DMS79 treated with DMSO at 0.1 percent for 48 hours (cell line): ENCODE results near the gene ASF1A.
"Not testable (repeated sequence)": the region's sequence is repeated elsewhere in the genome, so short reads cannot be mapped to it uniquely, and the experiment has no call there.

Source experiments
- DNase-seq: peaks from one replicate; lab custom pipeline; 2025; lab: John Stamatoyannopoulos, UW

ASF1A gene

DNA sequence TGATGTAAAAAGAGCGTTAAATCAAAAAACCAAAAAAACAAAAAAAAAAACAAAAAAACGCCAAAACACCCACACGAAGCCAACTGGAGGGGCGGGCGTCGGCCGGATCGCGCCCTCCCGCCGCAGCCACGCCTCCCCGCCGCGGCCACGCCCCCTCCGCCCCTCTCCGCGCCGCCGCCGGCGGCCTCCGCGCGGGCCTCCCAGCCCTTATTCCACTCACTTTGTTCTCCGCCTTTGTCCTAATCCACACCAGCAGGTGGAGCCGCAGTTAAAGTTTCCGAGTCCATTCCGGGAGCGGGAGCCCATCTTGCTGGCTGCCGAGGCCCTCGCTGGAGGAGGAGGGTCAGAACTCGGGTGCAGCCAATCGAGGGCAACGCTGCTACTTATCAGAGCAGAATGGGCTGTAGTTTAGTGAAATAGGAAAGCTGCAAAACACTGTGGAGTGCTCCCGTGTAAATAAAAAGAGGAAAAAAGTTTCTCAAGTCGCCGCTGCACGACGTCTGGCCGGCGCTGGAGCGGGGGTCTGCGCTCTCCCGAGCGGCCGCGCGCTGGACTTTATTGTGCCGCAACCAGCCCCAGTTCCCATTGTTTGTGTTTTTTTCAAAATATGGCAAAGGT lies at the start of gene ASF1A:
Gene ASF1A, plus strand, starts transcription at position 346 of the 618 bp plus-strand sequence. Its CDS starts 262 bp downstream, at position 608.
- peak; percentile 99 for DNase-seq

DNA sequence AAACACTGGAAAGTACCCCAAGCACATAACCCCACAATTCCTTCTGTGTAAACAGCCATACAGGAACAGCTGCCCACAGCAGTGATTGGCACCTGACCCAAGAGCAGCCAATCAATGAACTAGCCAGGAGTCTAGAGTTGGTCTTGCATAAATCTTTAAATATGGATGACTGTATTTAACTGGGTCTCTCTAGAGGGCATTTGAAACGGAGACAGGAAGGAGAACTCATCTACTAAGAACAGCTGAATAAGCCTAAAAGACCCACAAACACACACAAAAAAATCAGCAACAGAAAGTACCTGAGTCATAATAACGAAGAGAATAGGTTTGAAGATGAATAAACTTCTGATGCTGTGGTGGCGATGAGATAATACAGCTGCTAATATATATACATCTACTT lies 49.0 kb upstream of the ASF1A start:
- DNase-seq, result no peak

- no peak for DNase-seq
Measured at GRCh38 chr6:118853408-118853807, 40.5 kb upstream of the ASF1A start.

DNA sequence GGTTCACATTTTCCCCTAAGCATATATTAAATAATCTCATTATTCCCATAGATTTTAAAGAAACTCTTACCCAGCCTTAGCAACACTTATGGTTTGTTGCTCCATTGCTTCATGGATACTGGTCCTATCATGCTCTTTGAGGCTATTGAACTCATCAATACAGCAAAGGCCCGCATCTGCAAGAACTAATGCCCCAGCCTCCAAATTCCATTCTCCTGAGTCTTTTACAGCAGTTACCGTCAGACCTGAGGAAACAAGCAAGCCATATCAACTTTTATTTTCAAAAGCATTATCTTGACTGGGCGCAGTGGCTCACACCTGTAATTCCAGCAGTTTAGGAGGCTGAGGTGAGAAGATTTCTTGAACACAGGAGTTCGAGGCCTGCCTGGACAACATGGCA lies 37.7 kb upstream of the ASF1A start:
- DNase-seq, result no peak

- DNase-seq, result no peak
Measured at GRCh38 chr6:118859517-118860064, 34.4 kb upstream of the ASF1A start.

GRCh38 chr6:118860363-118860762 lies 33.6 kb upstream of the ASF1A start:
- no peak for DNase-seq

DNA sequence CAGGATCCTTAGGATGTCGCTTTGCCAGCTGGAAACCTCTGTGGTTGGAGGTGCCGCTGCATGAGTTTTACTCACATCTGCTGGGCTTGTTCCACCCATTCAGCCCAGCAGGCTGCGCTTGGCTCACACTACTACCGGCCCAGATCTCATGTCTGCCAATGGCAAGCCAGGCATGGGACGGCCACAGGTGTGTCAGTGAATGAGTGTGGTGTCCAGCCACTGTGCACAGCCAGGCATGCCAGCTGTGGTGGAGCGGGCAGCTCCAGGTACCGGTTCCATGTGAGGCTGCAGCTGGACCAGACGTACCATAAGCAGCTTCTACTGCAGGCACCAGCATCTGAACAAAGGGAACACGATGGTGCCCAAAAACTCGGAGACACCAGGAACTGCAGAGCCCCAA lies 33.1 kb upstream of the ASF1A start:
- no peak for DNase-seq

DNA sequence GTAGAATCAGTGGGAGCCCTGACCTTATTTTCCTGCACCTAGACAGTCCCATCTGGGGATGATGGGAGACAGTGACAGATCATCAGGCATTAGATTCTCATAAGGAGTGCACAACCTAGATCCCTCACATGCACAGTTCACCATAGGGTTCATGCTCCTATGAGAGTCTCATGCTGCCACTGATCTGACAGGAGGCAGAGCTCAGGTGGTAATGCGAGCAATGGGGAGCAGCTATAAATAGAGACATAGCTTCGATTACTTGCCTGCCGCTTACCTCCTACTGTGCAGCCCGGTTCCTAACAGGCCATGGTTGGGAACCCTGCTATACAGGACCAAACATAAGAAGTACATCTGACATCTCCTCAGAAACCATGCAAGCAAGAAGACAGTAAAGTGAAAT lies 31.5 kb upstream of the ASF1A start:
- no peak for DNase-seq

- peak; percentile 85 for DNase-seq
Measured at GRCh38 chr6:118864341-118865099, 29.4 kb upstream of the ASF1A start.

DNA sequence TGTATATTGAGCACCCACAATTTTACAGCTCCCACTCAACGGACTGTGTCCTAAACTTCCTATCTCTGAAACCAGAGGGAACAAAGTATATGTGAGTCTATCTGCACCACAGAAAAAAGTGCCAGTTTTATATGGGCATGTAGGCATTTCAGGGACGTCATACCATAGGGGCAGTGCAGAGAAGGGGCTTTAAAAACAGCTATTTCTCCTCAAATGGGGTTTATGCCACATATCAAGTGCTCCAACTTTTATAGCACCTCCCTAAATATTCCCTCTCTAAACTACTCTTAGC lies 28.9 kb upstream of the ASF1A start:
- DNase-seq, result no peak

DNA sequence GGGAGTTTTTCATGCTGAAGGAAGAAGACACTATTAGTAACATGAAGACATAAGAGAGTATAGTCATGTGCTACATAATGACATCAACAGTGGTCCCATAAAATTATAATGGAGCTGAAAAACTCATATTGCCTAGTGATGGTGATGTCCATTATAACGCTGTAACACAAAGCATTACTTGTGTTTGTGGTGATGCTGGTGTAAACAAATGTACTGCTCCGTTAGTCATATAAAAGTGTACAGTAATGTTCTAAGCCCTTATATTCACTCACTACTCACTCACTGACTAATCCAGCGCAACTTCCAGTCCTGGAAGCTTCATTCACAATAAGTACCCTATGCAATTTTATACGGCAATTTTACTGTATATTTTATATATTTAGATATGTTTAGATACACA lies 26.8 kb upstream of the ASF1A start:
- no peak for DNase-seq

DNA sequence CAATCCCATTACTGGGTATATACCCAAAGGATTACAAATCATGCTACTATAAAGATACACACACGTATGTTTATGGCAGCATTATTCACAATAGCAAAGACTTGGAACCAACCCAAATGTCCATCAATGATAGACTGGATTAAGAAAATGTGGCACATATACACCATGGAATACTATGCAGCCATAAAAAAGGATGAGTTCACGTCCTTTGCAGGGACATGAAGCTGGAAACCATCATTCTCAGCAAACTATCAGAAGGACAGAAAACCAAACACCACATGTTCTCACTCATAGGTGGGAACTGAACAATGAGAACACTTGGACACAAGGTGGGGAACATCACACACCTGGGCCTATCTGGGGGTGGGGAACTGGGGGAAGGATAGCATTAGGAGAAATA lies 25.1 kb upstream of the ASF1A start:
- not testable (repeated sequence) for DNase-seq

DNA sequence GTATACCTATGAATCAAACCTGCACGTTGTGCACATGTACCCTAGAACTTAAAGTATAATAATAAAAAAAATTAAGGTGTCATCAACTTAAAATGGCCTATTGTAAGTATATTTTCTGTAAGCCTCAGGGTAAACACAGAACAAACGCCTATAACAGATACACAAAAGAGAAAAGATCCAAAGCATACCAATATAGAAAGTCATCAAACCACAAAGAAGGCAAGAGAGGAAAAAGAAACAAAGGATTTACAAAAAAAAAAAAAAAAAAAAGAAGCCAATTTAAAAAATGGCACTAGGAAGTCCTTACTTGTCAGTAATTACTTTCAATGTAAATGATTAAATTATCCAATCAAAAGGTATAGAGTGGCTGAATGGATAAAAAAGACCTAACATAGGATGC lies 24.6 kb upstream of the ASF1A start:
- no peak for DNase-seq

DNA sequence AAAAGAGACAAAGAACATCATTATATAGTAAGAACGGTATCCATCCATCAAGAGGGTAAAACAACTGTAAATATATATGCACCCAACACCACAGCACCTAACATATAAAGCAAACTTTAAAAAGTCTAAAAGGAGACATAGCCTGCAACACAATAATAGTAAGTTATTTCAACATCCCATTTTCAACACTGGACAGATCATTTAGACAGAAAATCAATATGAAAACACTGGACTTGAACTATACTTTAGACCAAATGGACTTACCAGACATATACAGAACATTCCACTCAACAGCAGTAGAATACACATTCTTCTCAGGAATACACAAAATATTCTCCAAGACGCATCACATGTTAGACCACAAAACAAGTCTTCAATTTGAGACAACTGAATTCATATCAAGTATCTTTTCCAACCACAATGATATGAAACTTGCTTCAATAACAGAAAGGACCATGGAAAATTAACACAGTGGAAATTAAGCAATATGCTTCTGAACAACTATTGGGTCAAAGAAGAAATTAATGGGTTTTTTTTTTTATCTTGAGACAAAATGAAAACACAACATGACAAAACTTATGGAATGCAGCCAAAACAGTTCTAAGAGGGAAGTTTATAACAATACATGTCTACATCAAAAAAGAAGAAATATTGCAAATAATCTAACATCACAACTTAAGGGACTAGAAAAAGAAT lies 23.9 kb upstream of the ASF1A start:
- DNase-seq, result no peak

DNA sequence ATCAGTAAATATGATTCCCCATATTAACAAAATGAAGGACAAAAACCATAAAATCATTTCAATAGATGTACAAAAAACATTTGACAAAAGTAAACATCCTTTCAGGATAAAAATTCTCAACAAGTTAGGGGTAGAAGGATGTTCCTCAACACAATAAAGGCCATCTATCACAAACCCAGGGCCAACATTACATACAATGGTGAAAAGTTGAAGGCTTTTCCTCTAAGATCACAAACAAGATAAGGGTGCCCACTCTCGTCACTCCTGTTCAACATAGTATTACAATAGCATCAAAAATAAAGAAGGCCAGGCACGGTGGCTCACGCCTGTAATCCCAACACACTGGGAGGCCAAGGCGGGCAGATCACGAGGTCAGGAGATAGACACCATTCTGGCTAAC lies 22.6 kb upstream of the ASF1A start:
- no peak for DNase-seq

GRCh38 chr6:118872318-118872717 lies 21.6 kb upstream of the ASF1A start:
- DNase-seq, result no peak

DNA sequence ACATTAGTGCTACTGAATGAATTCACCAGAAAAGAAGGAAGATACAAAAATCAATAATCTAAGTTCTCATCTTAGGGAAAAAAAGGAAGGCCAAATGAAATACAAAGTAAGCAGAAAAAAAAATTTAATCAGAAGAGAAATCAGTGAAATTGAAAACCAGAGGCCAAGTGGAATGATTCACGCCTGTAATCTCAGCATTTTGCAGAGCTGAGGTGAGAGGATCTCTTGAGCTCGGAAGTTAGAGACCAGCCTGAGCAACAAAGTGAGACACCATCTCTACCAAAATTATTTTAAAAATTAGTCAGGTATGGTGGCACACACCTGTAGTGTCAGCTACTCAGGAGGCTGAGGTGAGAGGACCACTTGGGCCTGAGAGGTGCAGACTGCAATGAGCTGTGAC lies 21.2 kb upstream of the ASF1A start:
- DNase-seq, result no peak

GRCh38 chr6:118873239-118873638 lies 20.7 kb upstream of the ASF1A start:
- no peak for DNase-seq

DNA sequence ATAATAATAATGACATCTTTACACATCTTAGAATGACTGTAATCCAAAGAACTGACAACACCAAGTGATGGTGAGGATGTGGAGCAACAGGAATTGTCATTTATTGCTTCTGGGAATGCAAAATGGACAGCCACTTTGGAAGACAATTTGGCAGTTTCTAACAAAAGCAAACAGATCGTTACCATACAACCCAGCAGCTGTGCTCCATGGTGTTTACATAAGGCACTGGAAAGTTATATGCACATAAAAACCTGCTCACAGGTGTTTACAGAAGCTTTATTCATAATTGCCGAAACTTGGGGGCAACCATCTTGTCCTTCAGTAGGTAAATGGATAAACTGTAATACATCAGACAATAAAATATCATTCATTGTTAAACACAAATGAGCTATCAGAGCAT lies 18.3 kb upstream of the ASF1A start:
- no peak for DNase-seq

DNA sequence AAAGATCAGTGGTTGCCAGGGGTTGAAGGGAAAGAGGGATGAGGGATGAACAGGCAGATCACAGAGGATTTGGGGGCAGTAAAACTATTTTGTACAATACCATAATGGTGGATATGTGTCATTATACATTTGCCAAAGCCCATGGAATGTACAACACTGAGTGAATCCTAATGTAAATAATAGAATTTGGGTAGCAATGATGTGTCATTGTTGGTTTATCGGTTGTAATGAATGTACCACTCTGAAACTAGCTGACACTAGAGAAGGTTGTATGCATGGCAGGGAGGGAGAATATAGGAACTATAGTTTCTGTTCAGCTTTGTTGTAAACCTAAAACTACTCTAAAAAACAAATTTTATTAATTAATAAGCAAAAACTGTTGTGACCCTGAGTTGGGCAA lies 17.8 kb upstream of the ASF1A start:
- DNase-seq, result no peak

DNA sequence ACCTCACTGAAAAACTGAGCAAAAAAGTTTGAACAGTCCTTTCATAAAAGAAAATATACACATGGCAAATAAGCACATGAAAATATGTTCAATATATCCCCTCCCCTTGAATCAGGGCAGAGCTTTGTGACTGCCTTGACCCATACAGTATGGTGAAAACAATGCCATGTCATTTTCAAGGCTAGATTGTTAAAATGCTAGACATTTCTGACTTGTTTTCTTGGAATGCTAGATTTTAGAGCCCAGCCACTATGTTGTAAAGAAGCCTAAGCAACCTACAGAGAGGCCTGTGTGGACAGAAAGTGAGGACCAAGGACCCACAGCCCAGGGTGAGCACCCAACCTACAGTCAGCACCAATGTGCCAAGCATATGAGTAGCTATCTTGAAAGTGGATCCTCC lies 17.1 kb upstream of the ASF1A start:
- DNase-seq, result no peak

- DNase-seq, result no peak
Measured at GRCh38 chr6:118877806-118878205, 16.1 kb upstream of the ASF1A start.
